ENCODE results near the gene SYNJ2. TPM values are rescaled to one million over a fixed set of nuclear protein-coding genes. Genes with fewer than 3 reads are reported as not detected.

SYNJ2 gene
- total and polyA plus RNA-seq, 2 donors (not counting 3 experiments of a cell fraction or from before 2014, with no cell fraction given) = 35.1 to 78.2 TPM

- Histone ChIP-seq H4K20me1 (replicated peaks; ENCODE audit: control insufficient read depth, extremely low read depth, insufficient read depth, low read length) (no peaks in the 10 kb centered on the region), H3K27me3 (ENCODE audit: control insufficient read depth in 2 of 2, insufficient read depth in 2 of 2, low read length in 2 of 2) (no peaks in the 10 kb centered on the region), H3K9ac (replicated peaks; ENCODE audit: extremely low read depth, insufficient read depth, low read length) (no peak overlapping the region), H3K4me2 (ENCODE audit: insufficient read depth, low read length) (no peak overlapping the region), H3K4me3 (replicated peaks in 1 of 3; ENCODE audit: insufficient read depth in 1 of 3, low read depth in 1 of 3, low read length in 3 of 3) (no peak overlapping the region), H3K27ac (ENCODE audit: insufficient read depth, low read depth, low read length) (no peak overlapping the region), H3K9me1 (replicated peaks; ENCODE audit: control insufficient read depth, extremely low read depth, insufficient read depth, low read length) (no peaks in the 10 kb centered on the region), H3K4me1 (ENCODE audit: control insufficient read depth, extremely low read depth, insufficient read depth, low read length) (no peaks in the 10 kb centered on the region), H3K9me3 (replicated peaks; ENCODE audit: control insufficient read depth, insufficient read depth, low read length) (no peaks in the 10 kb centered on the region), H2AFZ (ENCODE audit: low read depth, low read length) (no peak overlapping the region), H3K79me2 (ENCODE audit: control insufficient read depth, insufficient read depth, low read length) (no peaks in the 10 kb centered on the region), H3K36me3 (ENCODE audit: control insufficient read depth in 2 of 2, extremely low read depth in 1 of 2, insufficient read depth in 2 of 2, low read length in 2 of 2) (peaks cover 23 to 42% of the 10 kb centered on the region in 2 experiments)
- dilution Hi-C loops (cut with MboI; ENCODE audit: extremely low pct_ligation_motif_present, low sequenced_read_pairs) = no loop called here
- FAIRE-seq (no peak), DNase-seq (ENCODE audit: low read depth, low spot score) (no peak)
- TF ChIP-seq POLR2AphosphoS5 (IDR thresholded peaks at IDR 0.05; ENCODE audit: insufficient read depth, low read depth, low read length) (no peak), EZH2 (IDR thresholded peaks at IDR 0.05; ENCODE audit: borderline replicate concordance, low read depth, low read length, severe bottlenecking) (no peak), GATA2 (IDR thresholded peaks at IDR 0.05; ENCODE audit: insufficient read depth, insufficient read length, low read depth, low read length) (no peak), MYC (IDR thresholded peaks at IDR 0.05; ENCODE audit: low read depth, low read length) (no peak), POLR2A (IDR thresholded peaks at IDR 0.05; ENCODE audit: low read depth, low read length) (no peak), MAX (IDR thresholded peaks at IDR 0.05; ENCODE audit: insufficient read depth, insufficient read length) (no peak), FOS (IDR thresholded peaks at IDR 0.05; ENCODE audit: borderline replicate concordance, insufficient read depth, low read length) (no peak), CTCF (IDR thresholded peaks at IDR 0.05; ENCODE audit: extremely low read depth in 1 of 2, insufficient read depth in 1 of 2, low read depth in 1 of 2, low read length in 2 of 2) (no peak), JUN (IDR thresholded peaks at IDR 0.05; ENCODE audit: borderline replicate concordance, insufficient read depth, insufficient read length, low read depth) (no peak)
- POLR2A ChIA-PET = no interaction called here
- CTCF ChIA-PET = no interaction called here
- intact Hi-C loops (cut with micrococcal nuclease) = no loop called here
- BruUV-seq (replicated peaks) = no TSS peak
These were observed 38.3 kb upstream of the SYNJ2 start for GRCh38 chr6:157943249-157943963.
